ENCODE results near the gene IGSF11. TPM values are rescaled to one million over a fixed set of nuclear protein-coding genes. Genes with fewer than 3 reads are reported as not detected.

The IGSF11 gene
- total RNA-seq, 4 donors from 2014 or later, result 0.09 to 8.8 (median 0.47) TPM

DNA sequence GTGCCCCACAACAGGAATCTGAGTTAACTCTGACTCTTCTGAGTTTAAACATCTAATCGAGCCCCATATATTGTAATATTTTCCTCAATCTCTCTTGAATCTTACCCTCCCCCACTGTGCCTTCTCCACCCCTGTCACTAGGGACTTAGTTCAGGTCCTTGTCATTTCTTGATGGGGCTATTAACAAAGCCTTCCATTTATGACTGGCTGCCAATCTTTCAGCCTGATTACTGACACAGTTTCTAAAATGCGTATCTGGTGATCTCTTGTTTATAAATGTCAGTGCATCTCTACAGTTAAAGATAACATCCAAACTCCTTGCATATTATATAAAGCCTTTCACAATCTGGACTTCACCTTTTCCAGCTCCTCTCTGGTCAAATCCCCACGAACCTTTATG lies 124.3 kb downstream of the IGSF11 start:
- Histone ChIP-seq H3K9me3 (no peaks in the 10 kb centered on the region), H3K27ac (no peak overlapping the region), H3K4me1 (no peaks in the 10 kb centered on the region), H3K27me3 (no peaks in the 10 kb centered on the region), H3K4me3 (no peak overlapping the region), H3K36me3 (no peaks in the 10 kb centered on the region)
- TF ChIP-seq POLR2A (IDR thresholded peaks at IDR 0.05), result no peak
- TF ChIP-seq CTCF (IDR thresholded peaks at IDR 0.05), result no peak
- 67 to 68% methylated on average over 3 of the region's 3 CpGs for WGBS, 2 donors
- intact Hi-C loops (cut with DNase I), result no loop called here
- DNase-seq, result no peak

GRCh38 chr3:118909763-118910162 lies 124.9 kb downstream of the IGSF11 start:
- no peaks in the 10 kb centered on the region for H3K27me3 ChIP-seq
- no peaks in the 10 kb centered on the region for H3K4me1 ChIP-seq
- no peak overlapping the region for H3K4me3 ChIP-seq
- no peaks in the 10 kb centered on the region for H3K9me3 ChIP-seq
- intact Hi-C loops (cut with DNase I), result no loop called here
- H3K36me3 ChIP-seq, result no peaks in the 10 kb centered on the region
- no peak overlapping the region for H3K27ac ChIP-seq
- no peak for TF ChIP-seq POLR2A (IDR thresholded peaks at IDR 0.05)
- TF ChIP-seq CTCF (IDR thresholded peaks at IDR 0.05), result no peak
- no peak for DNase-seq

GRCh38 chr3:118907909-118908308 lies 126.7 kb downstream of the IGSF11 start:
- TF ChIP-seq CTCF (IDR thresholded peaks at IDR 0.05), result no peak
- no peak for TF ChIP-seq POLR2A (IDR thresholded peaks at IDR 0.05)
- no peaks in the 10 kb centered on the region for H3K9me3 ChIP-seq
- no peak overlapping the region for H3K27ac ChIP-seq
- no peaks in the 10 kb centered on the region for H3K27me3 ChIP-seq
- no peaks in the 10 kb centered on the region for H3K36me3 ChIP-seq
- no peak for DNase-seq
- no peaks in the 10 kb centered on the region for H3K4me1 ChIP-seq
- intact Hi-C loops (cut with DNase I), result no loop called here
- no peak overlapping the region for H3K4me3 ChIP-seq
- 65 to 67% methylated on average over 2 of the region's 2 CpGs for WGBS, 2 donors

GRCh38 chr3:118900737-118901525 lies 133.7 kb downstream of the IGSF11 start:
- intact Hi-C loops (cut with DNase I), result no loop called here
- Histone ChIP-seq H3K4me3 (no peak overlapping the region), H3K27me3 (no peaks in the 10 kb centered on the region), H3K36me3 (no peaks in the 10 kb centered on the region), H3K9me3 (no peaks in the 10 kb centered on the region), H3K27ac (no peak overlapping the region), H3K4me1 (no peaks in the 10 kb centered on the region)
- DNase-seq, result no peak
- no peak for TF ChIP-seq CTCF (IDR thresholded peaks at IDR 0.05)
- no peak for TF ChIP-seq POLR2A (IDR thresholded peaks at IDR 0.05)
- WGBS, 2 donors, result 45 to 72% methylated on average over 4 of the region's 4 CpGs

DNA sequence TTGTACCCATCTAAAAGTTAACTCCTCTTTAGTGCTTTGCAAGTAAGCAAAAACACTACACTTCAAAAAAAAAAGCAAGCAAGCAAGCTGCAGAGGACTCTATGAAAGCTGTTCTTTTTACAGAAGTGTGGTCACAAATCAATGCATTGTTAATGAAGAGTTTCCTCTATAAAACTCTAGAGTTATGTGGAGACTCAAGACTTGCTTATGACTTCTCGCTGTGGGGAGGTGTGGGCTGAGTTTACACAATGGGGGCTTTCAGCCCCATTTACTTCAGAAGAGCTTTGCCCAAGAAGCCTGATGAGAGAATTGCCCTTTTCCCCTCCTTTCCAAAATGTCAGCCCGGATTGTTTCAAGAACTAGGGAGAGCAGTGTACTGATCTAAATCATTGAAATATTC lies 144.4 kb downstream of the IGSF11 start:
- intact Hi-C loops (cut with DNase I), result no loop called here
- Histone ChIP-seq H3K4me3 (no peak overlapping the region), H3K27ac (no peak overlapping the region), H3K36me3 (no peaks in the 10 kb centered on the region), H3K27me3 (peaks cover 0 to 8% (median 0%) of the 10 kb centered on the region in 4 donors), H3K4me1 (no peaks in the 10 kb centered on the region), H3K9me3 (no peaks in the 10 kb centered on the region)
- WGBS, 2 donors, result 83 to 85% methylated on average over 2 of the region's 2 CpGs
- TF ChIP-seq CTCF (IDR thresholded peaks at IDR 0.05) (no peak), POLR2A (IDR thresholded peaks at IDR 0.05) (no peak)
- no peak for DNase-seq
